Caco-2 (cell line): ENCODE results near the gene HIRA. TPM values are rescaled to one million over a fixed set of nuclear protein-coding genes. Genes with fewer than 3 reads are reported as not detected.

Source experiments
- BruUV-seq: library from RNA; stranded (reverse); fragments of 400-500 nt; replicated peaks from 2 replicates; lab custom pipeline; 2021; lab: Mats Ljungman, UMichigan
- CTCF ChIA-PET: fragments of 300-600 bp; sonication (Branson Sonifier 250); formaldehyde crosslinking; loops from one replicate; lab custom pipeline; 2022; ENCODE audit warnings: antibody characterized with exemption; lab: Charles Lee
- POLR2A ChIA-PET: fragments of 300-600 bp; sonication (Branson Sonifier 250); formaldehyde crosslinking; loops from one replicate; lab custom pipeline; 2022; ENCODE audit warnings: antibody characterized with exemption; lab: Charles Lee
- DNase-seq, 2 experiments: peaks; one replicate each; pipeline versions ENCODE4 v3.0.0 to v3.0.0-alpha.2; 2020 to 2022
- H3K27me3 ChIP-seq: replicated peaks from 2 replicates; pipeline ENCODE4 v1.6.0; 2011; ENCODE audit warnings: low read length; ENCODE audit not compliant: control insufficient read depth, insufficient read depth
- H3K36me3 ChIP-seq: 2 replicates; pipeline ENCODE4 v1.5.1; 2011; ENCODE audit warnings: low read length; ENCODE audit not compliant: control insufficient read depth, insufficient read depth
- H3K4me1 ChIP-seq: fragments of 250-450 bp; sonication (Bioruptor Pico); 2 replicates; pipeline ENCODE4 v1.5.1; 2020; ENCODE audit warnings: mild to moderate bottlenecking
- H3K4me3 ChIP-seq: 2 replicates; pipeline ENCODE4 v1.5.1; 2011; ENCODE audit warnings: low read depth, mild to moderate bottlenecking, control low read depth, low read length
- H3K9me3 ChIP-seq: fragments of 250-450 bp; sonication (Bioruptor Pico); 2 replicates; pipeline ENCODE4 v1.5.1; 2020; ENCODE audit warnings: mild to moderate bottlenecking, moderate library complexity
- H3K27ac Mint-ChIP-seq: one replicate; pipeline ENCODE4 v1.8.0; 2022; ENCODE audit warnings: mixed read lengths; ENCODE audit not compliant: unreplicated experiment
- H3K27me3 Mint-ChIP-seq: one replicate; pipeline ENCODE4 v1.8.0; 2022; ENCODE audit warnings: mixed read lengths; ENCODE audit not compliant: insufficient read depth, unreplicated experiment
- H3K36me3 Mint-ChIP-seq: one replicate; pipeline ENCODE4 v1.8.0; 2022; ENCODE audit warnings: mild to moderate bottlenecking, mixed read lengths; ENCODE audit not compliant: insufficient read depth, unreplicated experiment
- H3K4me1 Mint-ChIP-seq: one replicate; pipeline ENCODE4 v1.8.0; 2022; ENCODE audit warnings: low read depth, mixed read lengths; ENCODE audit not compliant: unreplicated experiment
- H3K4me3 Mint-ChIP-seq: one replicate; pipeline ENCODE4 v1.8.0; 2022; ENCODE audit warnings: mild to moderate bottlenecking, moderate library complexity, mixed read lengths; ENCODE audit not compliant: unreplicated experiment
- H3K9me3 Mint-ChIP-seq: one replicate; pipeline ENCODE4 v1.8.0; 2022; ENCODE audit warnings: mixed read lengths; ENCODE audit not compliant: unreplicated experiment
- CTCF ChIP-seq, 2 experiments: fragments of 200-600 bp in 1 of 2; IDR thresholded peaks; 1 replicate in 1 of 2; 2 replicates in 1 of 2; pipeline versions ENCODE4 v1.5.1 to v1.8.0; 2011 to 2022; ENCODE audit warnings: antibody characterized with exemption in 1 of 2, control low read depth in 1 of 2, inconsistent platforms in 1 of 2, low read depth in 1 of 2, low read length in 1 of 2, mild to moderate bottlenecking in 1 of 2, moderate library complexity in 1 of 2; ENCODE audit not compliant: insufficient read depth in 1 of 2, severe bottlenecking in 1 of 2, unreplicated experiment in 1 of 2
- intact Hi-C: fragments of 100-400 bp; cut with micrococcal nuclease; formaldehyde crosslinking; loops from one replicate; pipeline ENCODE4 v1.10.0; 2022; ENCODE audit not compliant: unreplicated experiment
- total RNA-seq: library from RNA; stranded (reverse); gene quantifications from 2 replicates; pipeline ENCODE4 v1.2.3, GENCODE V29; 2022

Gene HIRA
- total RNA-seq, 1 experiment from 2014 or later: 60.1 TPM

DNA sequence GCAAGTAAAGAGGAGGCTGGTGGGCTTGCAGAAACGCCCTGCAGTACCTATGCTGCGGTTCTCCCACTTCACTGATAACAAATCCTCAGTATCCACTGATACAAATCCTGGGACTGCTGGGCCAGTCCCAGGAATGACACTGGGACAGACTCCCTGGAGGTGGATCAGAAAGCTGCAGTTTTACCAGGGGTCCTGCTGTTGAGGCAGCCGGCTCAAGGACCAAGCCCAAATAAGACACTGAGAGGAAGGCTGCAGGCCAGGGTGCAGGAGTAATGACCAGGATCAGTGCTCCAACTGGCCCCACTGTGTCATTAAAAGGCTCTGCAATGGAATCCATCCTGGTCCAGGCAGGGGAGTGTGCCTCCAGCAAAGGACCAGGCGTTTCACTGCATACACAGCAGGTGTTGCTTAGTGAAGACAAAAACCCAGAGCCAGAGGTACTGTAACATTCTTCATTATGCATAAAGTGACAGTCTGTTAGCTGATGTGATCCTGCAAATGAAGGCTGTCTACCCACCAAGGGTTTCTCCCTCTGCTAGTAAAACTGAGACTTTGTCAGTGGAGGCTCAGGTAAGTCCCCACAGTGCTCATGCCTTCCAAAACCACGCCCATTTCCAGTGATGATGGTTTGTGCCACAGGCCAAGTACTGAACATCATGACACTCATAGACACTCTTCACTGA, 17.3 kb upstream of the HIRA start:
- H3K36me3 ChIP-seq: peaks cover 1% of the 10 kb centered on the region
- peaks cover 17% of the 10 kb centered on the region for H3K4me1 Mint-ChIP-seq
- DNase-seq: no peak
- no peak overlapping the region for H3K27ac Mint-ChIP-seq
- BruUV-seq: no TSS peak
- peak overlapping the region; percentile 76 for H3K4me3 ChIP-seq
- no peaks in the 10 kb centered on the region for H3K27me3 Mint-ChIP-seq
- peak overlapping the region; percentile 81 for H3K4me3 Mint-ChIP-seq
- no peaks in the 10 kb centered on the region for H3K9me3 Mint-ChIP-seq
- ChIA-PET CTCF (no interaction called here), POLR2A (no interaction called here)
- TF ChIP-seq CTCF (IDR thresholded peaks at IDR 0.05; ENCODE audit: insufficient read depth in 1 of 2, low read depth in 1 of 2, low read length in 1 of 2, severe bottlenecking in 1 of 2, unreplicated experiment in 1 of 2): no peak
- no peaks in the 10 kb centered on the region for H3K4me1 ChIP-seq
- H3K27me3 ChIP-seq: no peaks in the 10 kb centered on the region
- intact Hi-C loops: no loop called here
- H3K36me3 Mint-ChIP-seq: peaks cover 55% of the 10 kb centered on the region
- no peaks in the 10 kb centered on the region for H3K9me3 ChIP-seq

DNA sequence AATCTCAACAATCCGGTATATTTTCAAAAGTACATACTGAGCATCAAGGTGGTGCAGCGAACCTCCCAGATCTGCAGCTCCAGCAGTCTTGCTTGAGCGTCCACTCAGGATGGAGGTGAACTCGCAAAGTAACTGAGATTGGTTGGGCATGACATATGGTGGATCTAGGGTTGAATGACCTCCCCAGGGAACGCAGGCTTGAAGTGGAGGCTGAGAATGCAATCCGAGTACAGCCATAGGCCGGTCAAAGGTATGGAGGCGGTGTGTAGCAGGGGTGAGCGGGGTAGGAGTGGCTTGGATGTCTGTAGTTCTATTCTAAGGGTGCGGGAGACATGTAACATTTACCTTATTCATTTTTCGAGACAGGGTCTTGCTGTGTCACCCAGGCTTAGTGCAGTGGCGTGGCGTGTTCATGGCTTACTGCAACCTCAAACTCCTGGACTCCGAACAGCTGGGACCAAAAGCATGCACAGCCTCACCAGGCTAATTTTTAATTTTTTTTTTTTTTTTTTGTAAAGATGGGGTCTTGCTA, 16.6 kb upstream of the HIRA start:
- peak; percentile 63 to 66 for DNase-seq
- H3K27me3 ChIP-seq: no peaks in the 10 kb centered on the region
- Mint-ChIP-seq H3K9me3 (no peaks in the 10 kb centered on the region), H3K27me3 (no peaks in the 10 kb centered on the region), H3K27ac (peak overlapping the region; percentile 76), H3K36me3 (peaks cover 48% of the 10 kb centered on the region), H3K4me3 (peak overlapping the region; percentile 81), H3K4me1 (peaks cover 17% of the 10 kb centered on the region)
- intact Hi-C loops: no loop called here
- no peaks in the 10 kb centered on the region for H3K9me3 ChIP-seq
- POLR2A ChIA-PET: interaction anchor here (1.9 kb wide), 1 partner anchor 31 kb away, joined by 10 read pairs; the partner anchor contains the start of gene CDC45
- H3K36me3 ChIP-seq: peaks cover 2% of the 10 kb centered on the region; the same call in 1 of the 2 replicates
- TF ChIP-seq CTCF (IDR thresholded peaks at IDR 0.05; ENCODE audit: insufficient read depth in 1 of 2, low read depth in 1 of 2, low read length in 1 of 2, severe bottlenecking in 1 of 2, unreplicated experiment in 1 of 2): no peak
- peak overlapping the region; percentile 76 for H3K4me3 ChIP-seq
- CTCF ChIA-PET: no interaction called here
- H3K4me1 ChIP-seq: no peaks in the 10 kb centered on the region
- BruUV-seq: no TSS peak

DNA sequence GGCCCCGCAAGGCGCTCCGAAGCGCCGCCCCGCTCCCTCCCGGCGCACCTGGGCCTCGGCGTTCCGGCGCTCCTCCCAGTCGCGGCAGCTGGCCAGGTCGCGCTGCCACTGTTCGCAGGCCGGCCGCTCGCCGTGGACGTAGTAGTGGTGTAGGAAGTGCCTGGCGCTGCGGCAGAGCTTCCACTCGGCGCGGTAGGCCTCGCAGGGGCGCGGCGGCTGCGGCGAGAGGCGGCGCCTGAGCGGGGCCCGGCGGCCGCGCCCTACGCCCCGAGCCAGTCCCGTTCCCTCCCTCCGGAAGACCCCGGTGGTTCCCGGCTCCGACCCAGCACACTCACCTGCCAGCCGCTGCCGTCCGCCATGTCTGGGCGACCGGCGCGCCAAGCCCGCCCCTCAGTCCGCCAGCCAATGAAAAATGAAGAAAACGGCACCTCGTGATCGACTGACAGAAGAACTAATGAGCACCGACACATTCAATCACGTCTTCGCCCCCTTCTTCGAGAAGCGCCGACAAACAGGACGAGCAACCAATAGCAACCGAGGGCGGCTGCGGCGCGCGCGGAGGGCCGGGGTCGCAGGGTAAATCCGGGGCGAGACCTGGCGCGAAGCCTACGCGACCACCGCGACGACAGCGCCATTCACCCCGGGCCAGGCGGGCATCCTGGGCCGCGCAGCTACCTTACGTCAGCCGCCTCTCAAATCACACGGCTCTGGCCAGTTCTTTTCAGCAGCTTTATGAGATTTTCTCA, 16.0 kb upstream of the HIRA start, which contains the start of gene C22orf39:
C22orf39 (minus strand) TSS at position 382 of the 746 bp plus-strand sequence; CDS start at position 359, 23 bp downstream.
- H3K36me3 ChIP-seq: peaks cover 2% of the 10 kb centered on the region; the same call in 1 of the 2 replicates
- intact Hi-C loops: loop anchor here (1.0 to 2.0 kb wide), 3 partner anchors 15 to 183 kb away; partner anchors contain the start of genes CDC45, MRPL40 and UFD1
- ChIA-PET POLR2A (interaction anchor here (0.9 to 1.9 kb wide), 4 partner anchors 16 to 541 kb away, joined by 3 to 10 read pairs (median 6); partner anchors contain the start of genes CDC45, DGCR6, HIRA and MRPL40), CTCF (no interaction called here)
- peak within 1 kb of the TSS; percentile 76 for H3K4me3 ChIP-seq
- no peaks in the 10 kb centered on the region for H3K4me1 ChIP-seq
- Mint-ChIP-seq H3K27ac (peak within 1 kb of the TSS; percentile 76), H3K27me3 (no peaks in the 10 kb centered on the region), H3K4me1 (peaks cover 17% of the 10 kb centered on the region), H3K4me3 (peak within 1 kb of the TSS; percentile 81), H3K36me3 (peaks cover 42% of the 10 kb centered on the region), H3K9me3 (no peaks in the 10 kb centered on the region)
- H3K27me3 ChIP-seq: no peaks in the 10 kb centered on the region
- BruUV-seq: no TSS peak
- peak; percentile 93 to 94 for DNase-seq
- no peak for TF ChIP-seq CTCF (IDR thresholded peaks at IDR 0.05; ENCODE audit: insufficient read depth in 1 of 2, low read depth in 1 of 2, low read length in 1 of 2, severe bottlenecking in 1 of 2, unreplicated experiment in 1 of 2)
- no peaks in the 10 kb centered on the region for H3K9me3 ChIP-seq
